GM12892 (cell line): Measurements from ENCODE around the gene KLK5. TPM values are rescaled to one million over a fixed set of nuclear protein-coding genes. Genes with fewer than 3 reads are reported as not detected.
"Not testable (repeated sequence)": the region's sequence is repeated elsewhere in the genome, so short reads cannot be mapped to it uniquely, and the experiment has no call there.

Experiments
- DNase-seq: peaks from one replicate; pipeline ENCODE4 v3.0.0; 2011; ENCODE audit not compliant: insufficient read length
- FAIRE-seq: peaks from 2 replicates; lab custom pipeline; 2011; peaks lifted over from hg19 to GRCh38; lab: Jason Lieb, UNC
- POLR2A ChIP-seq: IDR thresholded peaks from 2 replicates; pipeline ENCODE4 v1.6.1; 2011; ENCODE audit warnings: low read depth, low read length, control low read depth
- POLR2AphosphoS5 ChIP-seq: IDR thresholded peaks from 2 replicates; pipeline ENCODE4 v1.6.1; 2011; ENCODE audit warnings: low read depth, low read length, control low read depth
- TAF1 ChIP-seq: IDR thresholded peaks from 2 replicates; pipeline ENCODE4 v1.6.1; 2011; ENCODE audit warnings: low read depth, mild to moderate bottlenecking, control low read depth, low read length, borderline replicate concordance
- polyA plus RNA-seq: library from polyadenylated mRNA; unstranded; fragments of >200 nt; gene quantifications from one replicate; pipeline ENCODE4 v1.2.1, GENCODE V29; 2012; ENCODE audit warnings: missing spikeins, inconsistent platforms; ENCODE audit not compliant: missing spikeins

The KLK5 gene, protein sequence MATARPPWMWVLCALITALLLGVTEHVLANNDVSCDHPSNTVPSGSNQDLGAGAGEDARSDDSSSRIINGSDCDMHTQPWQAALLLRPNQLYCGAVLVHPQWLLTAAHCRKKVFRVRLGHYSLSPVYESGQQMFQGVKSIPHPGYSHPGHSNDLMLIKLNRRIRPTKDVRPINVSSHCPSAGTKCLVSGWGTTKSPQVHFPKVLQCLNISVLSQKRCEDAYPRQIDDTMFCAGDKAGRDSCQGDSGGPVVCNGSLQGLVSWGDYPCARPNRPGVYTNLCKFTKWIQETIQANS
- polyA plus RNA-seq, result not detected

DNA sequence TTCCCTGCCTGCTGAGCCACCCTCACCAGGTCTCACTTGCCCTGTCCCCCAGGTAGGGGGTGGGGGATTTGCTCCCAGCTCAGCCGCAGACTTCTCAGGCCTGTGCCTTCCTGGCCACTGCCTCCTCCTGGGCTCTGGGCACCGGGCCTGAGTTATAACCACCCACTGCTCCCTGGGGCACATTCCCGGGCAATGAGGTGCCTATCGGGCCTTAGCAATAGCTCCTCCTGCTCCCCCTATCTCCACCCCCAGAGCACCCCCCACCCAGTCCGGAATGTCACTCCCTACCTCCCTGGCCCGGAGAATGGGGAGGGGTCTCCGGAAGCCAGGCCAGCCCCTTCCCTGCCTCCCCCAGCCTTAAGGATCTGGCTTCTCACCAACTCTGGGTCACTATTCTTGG lies at the start of gene KLK5:
TSS of gene KLK5 (minus strand) at position 129 of the 400 bp plus-strand sequence. CDS start 381 bp downstream, outside the sequence.
- FAIRE-seq (no peak), DNase-seq (no peak)
- TF ChIP-seq TAF1, result no peak
- TF ChIP-seq POLR2A, result no peak
- TF ChIP-seq POLR2AphosphoS5, result no peak

DNA sequence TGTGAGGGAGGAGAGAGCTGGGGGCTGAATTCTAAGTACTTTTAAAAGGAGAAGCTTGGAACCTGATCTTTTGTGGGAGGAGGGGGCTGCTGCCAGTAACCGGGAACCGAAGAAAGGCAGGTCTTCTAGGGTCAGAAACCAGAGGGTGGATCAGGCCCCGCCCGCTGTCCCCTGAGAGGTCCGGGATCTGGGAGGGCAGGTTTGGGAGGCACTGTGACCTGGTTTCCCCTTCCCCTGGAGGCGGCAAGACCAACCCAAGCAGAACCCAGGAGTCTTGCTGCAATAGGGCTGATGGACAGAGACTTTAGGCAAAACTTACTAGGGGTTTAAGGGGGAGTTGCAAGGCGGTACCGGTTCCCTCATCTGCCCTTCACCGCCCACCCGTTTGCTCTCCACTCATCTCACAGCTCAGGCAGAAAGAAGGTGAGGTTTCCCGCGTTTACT lies 49.3 kb upstream of the KLK5 start:
- no peak for TF ChIP-seq TAF1
- no peak for TF ChIP-seq POLR2AphosphoS5
- no peak for TF ChIP-seq POLR2A
- FAIRE-seq (no peak), DNase-seq (no peak)

DNA sequence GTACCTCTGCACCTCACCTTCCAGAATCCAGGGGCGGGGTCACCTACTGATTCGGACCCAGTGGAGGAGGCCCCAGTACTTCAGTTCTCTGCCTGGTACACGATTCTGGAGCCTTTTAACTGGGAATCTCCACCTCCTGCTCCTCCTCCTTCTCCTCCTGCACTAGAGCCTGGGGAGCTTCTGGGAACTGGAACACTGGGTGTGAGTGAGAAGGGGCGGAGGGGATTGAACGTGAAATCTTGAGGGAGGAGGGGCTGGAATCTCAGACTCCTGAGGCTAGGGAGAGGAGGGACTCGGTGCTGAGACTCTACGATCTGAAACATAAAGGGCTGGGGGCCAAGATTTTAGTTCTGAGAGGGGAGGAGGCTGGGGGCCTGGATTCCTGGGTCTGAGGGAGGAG lies 48.7 kb upstream of the KLK5 start, which contains the start of gene KLK8:
TSS of gene KLK8 (minus strand) at position 90 of the 400 bp plus-strand sequence. CDS start 437 bp downstream, outside the sequence.
- TF ChIP-seq POLR2AphosphoS5 (no peak), POLR2A (no peak), TAF1 (no peak)
- DNase-seq, result no peak
- FAIRE-seq, result no peak

DNA sequence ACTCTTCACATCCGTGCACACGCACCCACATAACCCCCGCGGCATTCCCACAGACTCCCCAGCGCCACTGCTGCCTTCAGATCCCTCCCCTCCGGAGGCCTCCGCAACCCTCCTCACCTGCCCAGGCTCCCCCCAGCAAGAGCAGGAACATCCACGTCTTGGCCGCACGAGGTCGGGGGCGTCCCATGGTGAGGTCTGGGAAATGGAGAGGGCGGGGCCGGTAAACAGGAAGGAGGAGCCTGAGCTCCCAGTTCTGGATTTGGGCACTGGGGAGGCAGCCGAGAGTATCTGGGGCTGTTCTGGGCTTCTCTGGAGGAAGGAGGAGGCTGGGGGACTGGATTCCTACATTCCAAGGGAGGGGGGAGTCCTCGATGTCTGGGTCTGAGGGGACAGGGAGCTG lies 48.1 kb upstream of the KLK5 start:
- no peak for FAIRE-seq
- DNase-seq, result no peak
- TF ChIP-seq POLR2AphosphoS5 (no peak), TAF1 (no peak), POLR2A (no peak)

DNA sequence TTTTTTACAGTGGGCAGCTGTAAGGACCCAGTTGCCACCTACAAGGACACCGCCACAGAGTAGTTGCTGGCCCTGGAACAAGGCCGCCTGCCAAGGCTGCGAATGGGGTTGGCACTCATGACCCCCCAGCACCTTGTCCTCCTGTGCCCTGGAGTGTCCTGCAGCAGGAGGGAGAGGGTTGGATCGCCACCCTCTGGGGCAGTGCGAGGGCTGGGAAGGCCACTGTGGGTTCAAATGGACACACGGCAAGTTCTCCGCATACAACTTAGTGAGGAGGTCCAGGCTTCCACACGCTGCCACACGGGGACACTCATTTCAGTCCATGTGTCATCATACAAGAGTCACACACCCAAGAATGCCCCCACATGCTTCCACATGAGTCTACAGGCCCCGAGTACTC lies 47.6 kb upstream of the KLK5 start:
- TF ChIP-seq POLR2AphosphoS5 (no peak), TAF1 (no peak), POLR2A (no peak)
- DNase-seq, result no peak
- no peak for FAIRE-seq

DNA sequence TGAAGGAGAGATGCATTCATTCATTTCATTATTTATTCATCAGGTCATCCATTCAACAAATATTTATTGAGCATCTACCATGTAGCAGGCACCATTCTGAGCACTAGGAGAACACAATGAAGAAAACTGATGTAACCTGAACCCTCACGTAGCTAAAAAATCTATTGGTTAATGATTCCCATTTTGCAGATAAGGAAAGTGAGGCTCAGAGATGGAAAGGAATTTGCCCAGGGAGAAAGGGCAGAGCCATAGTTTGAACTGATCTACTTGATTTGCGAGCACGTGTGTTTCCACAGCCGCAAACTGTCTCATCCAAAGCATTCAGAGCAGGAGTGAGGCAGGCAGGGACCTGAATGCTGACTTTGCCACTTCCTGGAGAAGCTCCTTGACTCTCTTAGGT lies 45.8 kb upstream of the KLK5 start:
- FAIRE-seq (no peak), DNase-seq (no peak)
- TF ChIP-seq POLR2A, result no peak
- TF ChIP-seq TAF1, result no peak
- TF ChIP-seq POLR2AphosphoS5, result no peak

DNA sequence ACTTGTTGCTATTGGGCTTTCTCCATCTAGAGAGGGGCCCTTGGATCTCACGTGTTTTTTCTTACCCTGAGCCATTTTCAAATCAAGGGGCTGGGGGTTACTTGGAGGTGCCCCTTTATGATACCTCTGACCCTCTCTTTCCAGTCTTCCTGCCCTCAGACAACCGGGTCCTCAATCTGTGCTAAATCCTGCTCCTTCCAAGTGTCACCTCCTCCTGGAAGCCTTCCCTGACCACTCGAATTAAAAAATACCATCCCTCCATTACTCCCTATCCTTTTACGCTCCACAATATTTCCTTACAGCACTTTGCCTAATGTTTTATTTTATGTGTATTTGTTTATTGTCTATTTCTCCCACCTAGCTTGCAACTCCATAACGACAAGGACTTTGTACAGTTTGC lies 45.2 kb upstream of the KLK5 start:
- no peak for DNase-seq
- no peak for FAIRE-seq
- TF ChIP-seq TAF1 (no peak), POLR2A (no peak), POLR2AphosphoS5 (no peak)

DNA sequence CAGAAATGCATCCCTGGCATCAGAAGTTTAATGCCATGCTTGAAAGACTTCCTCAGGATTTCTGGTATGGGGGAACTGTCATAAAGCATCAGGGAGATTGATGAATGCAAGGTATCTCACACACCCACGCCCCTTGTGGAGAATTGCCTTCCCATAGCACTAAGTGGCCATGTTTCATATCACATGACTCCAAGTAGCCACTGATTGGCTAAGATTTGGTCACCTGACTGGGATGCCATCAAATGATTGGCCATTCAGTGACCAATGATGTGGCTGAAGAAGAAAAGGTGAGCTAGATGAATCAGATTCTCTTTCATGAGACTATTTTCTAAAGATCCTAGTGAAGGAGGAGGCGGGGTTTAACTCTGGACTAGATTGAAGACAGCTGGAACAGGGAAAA lies 41.3 kb upstream of the KLK5 start:
- FAIRE-seq (no peak), DNase-seq (no peak)
- TF ChIP-seq POLR2A, result no peak
- TF ChIP-seq TAF1, result no peak
- no peak for TF ChIP-seq POLR2AphosphoS5

DNA sequence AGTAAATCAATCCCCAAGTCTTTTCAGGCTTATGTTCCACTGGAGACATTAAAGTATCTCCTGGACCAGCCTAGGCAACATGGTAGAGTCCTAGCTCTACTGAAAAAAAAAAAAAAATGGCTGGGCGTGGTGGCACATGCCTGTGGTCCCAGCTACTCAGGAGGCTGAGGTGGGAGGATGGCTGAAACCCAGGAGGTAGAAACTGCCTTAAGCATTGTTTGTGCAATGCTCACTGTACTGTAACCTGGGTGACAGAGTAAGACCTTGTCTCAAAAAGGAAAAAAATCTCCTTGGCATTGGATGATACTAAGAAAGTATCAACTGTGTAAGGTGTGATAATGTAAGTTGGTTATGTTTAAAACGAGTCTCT lies 39.8 kb upstream of the KLK5 start:
- TF ChIP-seq POLR2A, result no peak
- no peak for TF ChIP-seq POLR2AphosphoS5
- no peak for TF ChIP-seq TAF1
- FAIRE-seq, result no peak
- no peak for DNase-seq

DNA sequence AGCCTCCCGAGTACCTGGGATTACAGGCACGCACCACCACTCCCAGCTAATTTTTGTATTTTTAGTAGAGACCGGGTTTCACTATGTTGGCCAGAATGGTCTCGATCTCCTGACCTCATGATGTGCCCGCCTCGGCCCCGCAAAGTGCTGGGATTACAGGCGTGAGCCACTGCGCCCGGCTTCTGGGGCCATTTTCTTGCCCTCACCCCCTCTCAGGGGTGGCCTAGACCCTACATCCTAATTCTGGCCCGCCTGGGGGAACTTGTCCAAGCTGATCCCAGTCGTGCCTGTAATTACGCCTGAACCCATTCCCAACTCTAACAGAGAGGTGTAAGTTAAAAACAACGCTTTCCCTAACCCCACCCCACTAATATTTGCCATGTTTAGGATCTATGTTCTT lies 31.6 kb upstream of the KLK5 start:
- not testable (repeated sequence) for FAIRE-seq, DNase-seq

DNA sequence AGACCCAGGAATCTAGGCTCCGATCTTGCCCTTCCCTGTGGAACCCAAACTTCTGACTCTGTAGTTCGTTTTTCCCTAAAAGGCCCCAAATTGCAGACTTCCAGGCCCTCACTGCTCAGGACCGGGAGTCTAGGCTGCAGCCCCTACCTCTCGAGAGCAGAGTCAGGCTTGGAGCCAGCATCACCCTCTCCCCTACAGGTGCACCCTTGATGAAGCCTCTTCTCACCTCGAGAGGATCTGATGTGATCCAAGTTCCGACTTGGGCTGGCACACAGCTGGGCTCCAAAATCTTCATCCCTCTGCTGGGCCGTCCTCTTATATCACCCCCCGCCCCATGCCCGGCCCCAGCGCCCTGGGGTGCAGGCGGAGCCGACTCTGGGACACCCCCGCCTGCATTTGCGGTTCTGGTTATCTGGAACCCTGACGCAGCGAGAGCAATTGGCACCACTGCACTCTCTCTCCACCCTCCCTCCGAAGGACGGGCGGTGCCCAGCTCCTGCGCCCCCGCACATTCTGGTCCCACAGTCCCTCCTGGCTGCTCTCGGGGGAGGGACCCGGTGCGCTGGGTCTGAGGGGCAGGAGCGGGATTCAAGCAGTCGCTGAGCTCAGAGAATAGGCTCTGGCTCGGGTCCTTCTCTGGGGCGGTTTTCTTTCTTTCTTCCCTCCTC lies 30.9 kb upstream of the KLK5 start, which contains the start of gene KLK7:
TSS of gene KLK7 (minus strand) at position 293 of the 668 bp plus-strand sequence. CDS start 1,518 bp downstream, outside the sequence.
- FAIRE-seq (no peak), DNase-seq (no peak)
- TF ChIP-seq TAF1 (no peak), POLR2A (no peak), POLR2AphosphoS5 (no peak)

DNA sequence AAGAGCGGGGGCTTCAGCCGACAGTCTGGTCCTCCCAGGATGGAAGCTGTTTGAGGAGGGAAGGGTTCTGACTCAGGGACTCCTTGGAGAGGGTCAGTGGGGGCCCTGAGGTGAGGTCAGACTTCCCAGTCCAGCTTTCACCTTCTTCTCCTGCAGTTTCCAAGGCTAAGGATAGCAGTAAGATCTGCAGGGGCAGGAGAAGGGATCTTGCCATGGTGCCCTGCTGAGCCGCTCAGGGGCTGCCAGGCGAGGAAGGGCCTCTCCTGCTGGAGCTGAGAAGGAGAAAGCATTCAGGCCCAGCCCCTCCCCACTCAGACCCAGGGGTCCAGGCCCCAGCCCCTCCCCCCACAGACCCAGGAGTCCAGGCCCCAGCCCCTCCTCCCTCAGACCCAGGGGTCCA lies 29.3 kb upstream of the KLK5 start:
- DNase-seq (no peak), FAIRE-seq (no peak)
- TF ChIP-seq POLR2AphosphoS5 (no peak), TAF1 (no peak), POLR2A (no peak)
